HG03521 (cell line): ENCODE results near the gene NGF.
"Not testable (repeated sequence)": the region's sequence is repeated elsewhere in the genome, so short reads cannot be mapped to it uniquely, and the experiment has no call there.

ENCODE experiments used
- ATAC-seq: cut with Tn5 transposase; IDR thresholded peaks from one replicate; pipeline ENCODE4 v1.9.1; 2021; ENCODE audit warnings: mild to moderate bottlenecking, moderate library complexity; ENCODE audit not compliant: unreplicated experiment

Gene NGF

GRCh38 chr1:115337633-115338456 lies at the start of gene NGF:
Gene NGF (minus strand): TSS chr1:115338249. CDS start chr1:115286795, 51,454 bp downstream.
- no peak for ATAC-seq

- not testable (repeated sequence) for ATAC-seq
Measured at GRCh38 chr1:115383455-115383854, 45.4 kb upstream of the NGF start.

GRCh38 chr1:115379943-115380342 lies 41.9 kb upstream of the NGF start:
- no peak for ATAC-seq

GRCh38 chr1:115377411-115377810 lies 39.4 kb upstream of the NGF start:
- ATAC-seq = no peak

GRCh38 chr1:115374598-115374997 lies 36.5 kb upstream of the NGF start:
- no peak for ATAC-seq

- ATAC-seq = no peak
Measured at GRCh38 chr1:115373305-115373704, 35.3 kb upstream of the NGF start.

GRCh38 chr1:115365738-115366137 lies 27.7 kb upstream of the NGF start:
- no peak for ATAC-seq

- no peak for ATAC-seq
Measured at GRCh38 chr1:115364780-115365155, 26.7 kb upstream of the NGF start.

- ATAC-seq = no peak
Measured at GRCh38 chr1:115364046-115364779, 26.2 kb upstream of the NGF start.

- no peak for ATAC-seq
Measured at GRCh38 chr1:115363171-115363570, 25.1 kb upstream of the NGF start.

- ATAC-seq = not testable (repeated sequence)
Measured at GRCh38 chr1:115360505-115361129, 22.6 kb upstream of the NGF start.

- ATAC-seq = not testable (repeated sequence)
Measured at GRCh38 chr1:115359787-115360452, 21.9 kb upstream of the NGF start.

GRCh38 chr1:115356356-115356755 lies 18.3 kb upstream of the NGF start:
- no peak for ATAC-seq

GRCh38 chr1:115355069-115355468 lies 17.0 kb upstream of the NGF start:
- no peak for ATAC-seq

GRCh38 chr1:115351143-115351542 lies 13.1 kb upstream of the NGF start:
- ATAC-seq = no peak

- ATAC-seq = no peak
Measured at GRCh38 chr1:115348636-115349035, 10.6 kb upstream of the NGF start.

- no peak for ATAC-seq
Measured at GRCh38 chr1:115347282-115347681, 9.2 kb upstream of the NGF start.

- no peak for ATAC-seq
Measured at GRCh38 chr1:115343200-115343737, 5.2 kb upstream of the NGF start.

GRCh38 chr1:115341948-115342347 lies 3.9 kb upstream of the NGF start:
- no peak for ATAC-seq

- no peak for ATAC-seq
Measured at GRCh38 chr1:115340879-115341278, 2.8 kb upstream of the NGF start.

- ATAC-seq = no peak
Measured at GRCh38 chr1:115338457-115338820, 390 bp upstream of the NGF start.
